Choroid plexus epithelial cell (primary cell): ENCODE results near the gene BSN.
"Not testable (repeated sequence)": the region's sequence is repeated elsewhere in the genome, so short reads cannot be mapped to it uniquely, and the experiment has no call there.

ENCODE experiments used
- DNase-seq: peaks from one replicate; pipeline ENCODE4 v3.0.0-alpha.2; 2010; ENCODE audit warnings: low read depth
- H3K4me3 ChIP-seq: 2 replicates; pipeline ENCODE4 v1.5.1; 2011; ENCODE audit warnings: low read depth, mild to moderate bottlenecking, control low read depth, low read length, moderate library complexity
- TF ChIP-seq, protein P1 (sequence below): conservative IDR thresholded peaks from 2 replicates; pipeline ENCODE4 v1.5.1; 2011; ENCODE audit warnings: low read depth, mild to moderate bottlenecking, control low read depth, inconsistent platforms, low read length, moderate library complexity

BSN gene

GRCh38 chr3:49681232-49681522, 126.9 kb downstream of the BSN start:
- TF ChIP-seq, protein P1, sequence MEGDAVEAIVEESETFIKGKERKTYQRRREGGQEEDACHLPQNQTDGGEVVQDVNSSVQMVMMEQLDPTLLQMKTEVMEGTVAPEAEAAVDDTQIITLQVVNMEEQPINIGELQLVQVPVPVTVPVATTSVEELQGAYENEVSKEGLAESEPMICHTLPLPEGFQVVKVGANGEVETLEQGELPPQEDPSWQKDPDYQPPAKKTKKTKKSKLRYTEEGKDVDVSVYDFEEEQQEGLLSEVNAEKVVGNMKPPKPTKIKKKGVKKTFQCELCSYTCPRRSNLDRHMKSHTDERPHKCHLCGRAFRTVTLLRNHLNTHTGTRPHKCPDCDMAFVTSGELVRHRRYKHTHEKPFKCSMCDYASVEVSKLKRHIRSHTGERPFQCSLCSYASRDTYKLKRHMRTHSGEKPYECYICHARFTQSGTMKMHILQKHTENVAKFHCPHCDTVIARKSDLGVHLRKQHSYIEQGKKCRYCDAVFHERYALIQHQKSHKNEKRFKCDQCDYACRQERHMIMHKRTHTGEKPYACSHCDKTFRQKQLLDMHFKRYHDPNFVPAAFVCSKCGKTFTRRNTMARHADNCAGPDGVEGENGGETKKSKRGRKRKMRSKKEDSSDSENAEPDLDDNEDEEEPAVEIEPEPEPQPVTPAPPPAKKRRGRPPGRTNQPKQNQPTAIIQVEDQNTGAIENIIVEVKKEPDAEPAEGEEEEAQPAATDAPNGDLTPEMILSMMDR: no peak
- DNase-seq: no peak
- H3K4me3 ChIP-seq: no peak overlapping the region

DNA sequence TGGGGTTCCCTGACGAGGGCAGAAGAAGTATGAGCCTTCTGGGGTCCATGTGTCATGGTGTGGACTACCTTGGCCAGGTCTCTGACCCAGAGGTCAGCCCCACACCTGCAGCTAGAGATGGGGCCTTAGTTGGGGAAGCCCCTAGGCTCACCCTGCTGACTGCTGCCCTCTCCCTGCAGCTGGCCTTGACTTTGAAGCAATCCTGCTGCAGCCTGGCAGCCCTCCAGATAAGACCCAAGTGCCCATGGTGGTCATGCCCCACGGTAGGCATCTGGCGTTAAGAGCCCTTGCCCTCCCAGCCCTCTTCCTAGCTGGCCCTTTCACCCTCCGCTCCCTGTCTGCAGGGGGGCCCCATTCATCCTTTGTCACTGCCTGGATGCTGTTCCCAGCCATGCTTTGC, 127.3 kb downstream of the BSN start:
- H3K4me3 ChIP-seq: no peak overlapping the region
- TF ChIP-seq, protein P1: no peak
- DNase-seq: no peak

- DNase-seq: peak; percentile 30
- TF ChIP-seq, protein P1: no peak
- no peak overlapping the region for H3K4me3 ChIP-seq
These were observed 128.9 kb downstream of the BSN start for GRCh38 chr3:49683162-49683561.

GRCh38 chr3:49684453-49684852, 130.2 kb downstream of the BSN start:
- not testable (repeated sequence) for DNase-seq, H3K4me3 ChIP-seq

GRCh38 chr3:49685103-49685502, 130.8 kb downstream of the BSN start:
- H3K4me3 ChIP-seq, DNase-seq: not testable (repeated sequence)

- not testable (repeated sequence) for H3K4me3 ChIP-seq, DNase-seq
These were observed 131.6 kb downstream of the BSN start for GRCh38 chr3:49685846-49686245.

GRCh38 chr3:49686346-49686745, 132.1 kb downstream of the BSN start:
- DNase-seq: not testable (repeated sequence)
- peak overlapping the region; percentile 46 for H3K4me3 ChIP-seq

- H3K4me3 ChIP-seq: peak overlapping the region; percentile 46
- peak; percentile 39 for DNase-seq
These were observed 132.6 kb downstream of the BSN start for GRCh38 chr3:49686769-49687423.

DNA sequence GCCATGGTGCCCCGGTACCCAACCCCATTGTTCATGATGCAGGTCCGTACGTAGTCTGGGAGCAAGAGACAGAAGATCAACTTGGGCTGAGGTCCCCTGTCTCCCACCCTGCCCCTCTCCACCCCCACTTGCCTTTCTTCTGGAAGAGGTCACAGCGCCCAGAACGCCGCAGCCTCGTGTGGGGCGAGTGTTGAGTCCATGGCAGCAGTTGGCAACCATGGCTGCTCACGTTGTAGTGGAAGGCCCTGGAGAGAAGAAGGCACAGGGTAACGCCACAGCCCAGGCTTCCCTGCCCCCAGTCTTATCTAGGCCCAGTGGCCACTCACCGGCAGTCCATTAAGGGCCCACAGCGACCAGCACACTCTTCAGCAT, 133.1 kb downstream of the BSN start:
- DNase-seq, H3K4me3 ChIP-seq: not testable (repeated sequence)

GRCh38 chr3:49688338-49689045, 134.2 kb downstream of the BSN start:
- DNase-seq: not testable (repeated sequence)

More at GRCh38 chr3:49688338-49689045, 134.2 kb downstream of the BSN start:
- H3K4me3 ChIP-seq: peak overlapping the region; percentile 96
